GM19452 (cell line): Measurements from ENCODE around the gene APBA2.
"Not testable (repeated sequence)": the region's sequence is repeated elsewhere in the genome, so short reads cannot be mapped to it uniquely, and the experiment has no call there.

Source experiments
- ATAC-seq: cut with Tn5 transposase; IDR thresholded peaks from one replicate; pipeline ENCODE4 v1.9.1; 2021; ENCODE audit not compliant: unreplicated experiment

The APBA2 gene

DNA sequence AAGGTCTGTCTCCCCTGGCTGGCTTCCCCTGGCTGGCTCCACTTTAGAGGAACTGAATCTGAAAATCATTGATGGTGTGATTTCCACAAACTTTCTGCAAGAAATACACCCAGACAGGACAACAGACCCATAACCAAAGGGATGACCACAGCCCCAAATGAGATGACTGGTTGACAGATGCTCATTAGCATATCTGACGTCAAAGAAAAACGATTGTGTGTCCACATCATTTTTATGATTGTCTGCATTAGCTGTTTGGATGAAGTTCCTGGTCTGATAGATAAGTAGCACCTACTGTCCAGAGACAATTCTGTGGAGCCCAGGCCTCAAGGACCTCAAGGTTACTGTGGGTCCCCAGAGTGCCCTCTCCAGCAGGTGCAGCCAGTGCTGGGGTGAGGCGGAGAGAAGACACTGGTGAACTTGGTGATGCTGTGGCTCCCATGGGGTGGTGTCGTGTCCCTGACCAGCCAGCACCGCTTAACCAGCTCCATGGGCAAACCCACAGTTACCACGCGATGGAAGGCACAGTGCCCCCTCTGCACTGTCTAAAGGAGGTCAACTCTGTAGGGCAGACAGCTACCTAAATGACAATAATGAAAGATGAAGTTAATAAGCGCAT, 256.5 kb downstream of the APBA2 start:
- no peak for ATAC-seq

DNA sequence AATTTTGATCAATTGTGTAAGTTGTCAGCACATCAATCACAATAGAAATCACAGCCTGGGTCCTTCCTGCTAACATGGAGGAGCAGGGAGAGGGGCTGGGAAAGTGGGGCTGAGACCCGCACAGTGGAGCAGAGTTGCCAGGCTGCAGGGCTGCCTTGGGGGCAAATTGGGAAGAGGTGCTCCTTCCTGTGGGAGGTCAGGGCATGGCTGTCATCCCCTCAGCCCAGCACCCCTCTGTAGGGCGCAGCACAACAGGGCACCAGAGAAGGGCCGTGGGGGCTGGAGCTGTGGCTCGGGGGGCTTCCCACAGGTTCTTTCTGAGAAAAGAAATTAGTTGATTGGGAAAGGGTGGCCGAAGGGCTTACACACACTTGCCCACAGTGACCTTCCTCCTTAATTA, 257.5 kb downstream of the APBA2 start:
- no peak for ATAC-seq

DNA sequence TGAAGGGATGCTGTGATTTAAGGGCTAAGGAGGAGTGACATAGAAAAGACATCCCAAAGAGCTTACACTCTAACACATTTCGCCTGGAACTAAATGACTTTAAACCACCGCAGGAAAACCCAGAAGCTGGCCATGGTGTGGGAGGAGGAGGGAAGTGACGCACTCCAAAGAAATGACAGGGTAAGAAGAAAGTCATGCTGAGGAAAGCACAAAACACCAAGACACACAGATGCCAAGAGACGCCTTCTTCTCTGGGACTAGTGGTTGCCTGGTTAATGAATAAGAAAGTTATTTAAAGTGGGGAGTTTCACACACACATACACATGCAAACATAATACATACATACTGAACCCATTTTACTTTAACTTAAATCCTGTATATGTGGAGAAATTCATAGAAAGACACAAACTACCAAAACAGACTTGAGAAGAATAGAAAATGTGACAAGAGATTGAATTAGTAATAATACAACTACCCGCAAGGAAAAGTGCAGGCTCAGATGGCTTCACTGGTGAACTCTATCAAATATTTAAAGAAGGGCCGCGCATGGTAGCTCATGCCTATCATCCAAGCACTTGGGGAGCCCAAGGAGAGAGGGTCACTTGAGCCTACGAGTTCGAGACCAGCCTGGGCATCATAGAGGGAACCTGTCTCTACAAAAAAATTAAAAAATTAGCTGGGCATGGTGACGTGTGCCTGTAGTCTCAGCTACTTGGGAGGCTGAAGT, 258.3 kb downstream of the APBA2 start:
- peak; percentile 52 for ATAC-seq

DNA sequence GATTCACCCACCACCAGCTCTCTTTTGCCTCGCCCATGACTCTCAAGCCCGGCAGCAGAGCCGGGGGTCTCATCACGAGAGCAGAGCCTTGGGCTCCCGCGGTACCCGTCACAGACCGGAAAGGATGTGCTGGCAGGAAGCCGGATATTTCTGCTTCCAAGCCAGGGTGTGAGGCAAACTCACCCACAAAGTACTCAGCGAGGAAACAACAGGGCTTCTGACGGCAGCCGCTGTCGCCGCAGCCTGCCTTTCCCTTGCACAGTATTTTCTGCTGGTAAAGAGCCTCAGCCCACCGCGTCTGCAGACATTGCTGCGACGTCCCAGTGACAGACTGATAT, 263.9 kb downstream of the APBA2 start:
- no peak for ATAC-seq

DNA sequence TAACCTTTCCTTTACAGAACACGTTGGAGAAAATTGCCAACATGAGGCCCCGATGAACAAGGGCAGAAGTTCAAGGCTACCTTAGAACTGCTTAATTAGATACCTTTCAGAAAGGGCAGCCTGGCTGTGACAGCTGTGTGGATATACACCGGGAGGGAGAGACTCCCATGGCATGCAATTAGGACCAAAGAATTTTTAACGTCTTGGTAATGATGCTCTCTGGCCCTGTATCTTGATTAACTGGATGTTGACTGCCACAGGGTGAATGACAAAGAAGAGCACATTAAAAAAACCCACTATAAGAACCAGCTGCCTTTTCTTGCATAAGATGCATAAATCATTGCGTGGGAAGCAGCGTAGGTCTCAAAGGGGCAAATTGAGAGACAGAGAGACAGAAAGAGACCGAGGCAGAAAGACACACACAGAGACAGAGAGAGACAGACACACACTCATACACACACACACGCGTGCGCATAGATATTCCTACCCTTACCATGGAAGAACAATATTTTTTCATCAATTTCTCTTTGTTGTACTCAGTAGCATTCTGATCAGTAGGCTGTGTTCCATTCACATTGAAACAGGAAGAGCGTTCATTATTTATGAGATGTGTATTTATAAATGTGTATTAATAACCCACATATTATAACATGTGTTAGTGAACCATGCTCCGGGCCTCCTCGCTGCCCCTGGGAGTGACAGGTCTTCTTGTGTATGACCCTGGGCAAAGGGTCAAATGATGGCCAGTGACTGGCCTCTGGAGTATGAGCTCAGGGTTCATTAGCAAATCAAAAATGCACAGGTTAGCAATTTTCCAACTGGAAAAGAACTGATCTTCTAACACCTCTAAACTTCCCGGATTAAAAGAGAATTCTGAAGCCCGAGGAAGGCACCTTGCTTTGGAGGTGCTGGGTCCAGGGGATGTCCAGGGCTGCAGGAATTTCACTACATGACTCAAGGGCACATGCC, 265.0 kb downstream of the APBA2 start:
- no peak for ATAC-seq

DNA sequence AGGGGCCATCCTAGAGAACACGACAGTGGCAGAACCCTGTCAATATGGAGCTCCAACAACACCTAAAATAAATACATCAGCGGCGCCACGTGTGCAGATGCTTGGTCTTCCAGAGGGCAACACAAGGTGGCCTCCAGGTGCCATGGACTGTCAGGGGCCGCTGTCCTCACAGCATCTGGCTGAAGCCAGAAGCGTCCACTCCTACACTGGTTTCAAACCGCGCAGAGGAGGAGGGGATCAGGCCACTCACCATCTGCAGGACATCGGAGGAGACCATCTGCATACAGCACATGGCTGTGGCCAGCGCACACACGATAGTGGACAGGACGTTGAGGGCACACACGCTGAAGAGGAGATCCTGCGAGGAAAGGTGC, 265.7 kb downstream of the APBA2 start:
- no peak for ATAC-seq

DNA sequence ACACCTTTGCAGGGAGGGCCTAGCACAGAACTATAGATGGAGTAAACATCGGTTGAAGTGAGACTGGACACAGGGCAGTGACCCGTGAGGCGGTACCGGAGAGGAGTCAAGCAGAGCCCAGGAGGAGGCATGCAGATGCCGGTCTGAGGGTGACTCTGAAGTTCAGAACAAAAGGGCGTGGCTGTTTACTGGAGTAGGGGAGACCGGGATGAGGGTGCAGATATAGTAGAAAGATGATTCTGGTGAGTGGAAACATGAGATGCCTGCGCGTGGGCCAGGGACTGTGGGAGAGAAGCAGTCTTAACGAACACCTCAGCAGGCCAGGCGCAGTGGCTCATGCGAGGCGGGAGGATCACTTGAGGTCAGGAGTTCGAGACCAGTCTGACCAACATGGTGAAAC, 270.7 kb downstream of the APBA2 start:
- ATAC-seq, result no peak

DNA sequence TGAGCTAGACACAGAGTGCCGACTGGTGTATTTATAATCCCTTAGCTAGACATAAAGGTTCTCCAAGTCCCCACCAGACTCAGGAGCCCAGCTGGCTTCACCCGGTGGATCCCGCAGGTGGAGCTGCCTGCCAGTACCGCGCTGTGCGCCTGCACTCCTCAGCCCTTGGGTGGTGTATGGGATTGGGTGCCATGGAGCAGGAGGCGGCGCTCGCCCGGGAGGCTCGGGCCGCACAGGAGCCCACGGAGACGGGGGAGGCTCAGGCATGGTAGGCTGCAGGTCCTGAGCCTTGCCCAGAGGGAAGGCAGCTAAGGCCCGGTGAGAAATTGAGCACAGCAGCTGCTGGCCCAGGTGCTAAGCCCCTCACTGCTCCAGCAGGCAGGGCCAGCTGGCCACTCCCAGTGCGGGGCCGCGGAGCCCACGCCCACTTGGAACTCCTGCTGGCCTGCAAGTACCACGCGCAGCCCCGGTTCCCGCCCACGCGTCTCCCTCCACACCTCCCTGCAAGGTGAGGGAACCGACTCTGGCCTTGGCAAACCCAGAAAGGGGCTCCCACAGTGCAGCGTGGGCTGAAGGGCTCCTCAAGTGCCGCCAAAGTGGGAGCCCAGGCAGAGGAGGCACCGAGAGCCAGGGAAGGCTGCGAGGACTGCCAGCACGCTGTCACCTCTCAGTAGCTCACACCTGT, 274.1 kb downstream of the APBA2 start:
- no peak for ATAC-seq

DNA sequence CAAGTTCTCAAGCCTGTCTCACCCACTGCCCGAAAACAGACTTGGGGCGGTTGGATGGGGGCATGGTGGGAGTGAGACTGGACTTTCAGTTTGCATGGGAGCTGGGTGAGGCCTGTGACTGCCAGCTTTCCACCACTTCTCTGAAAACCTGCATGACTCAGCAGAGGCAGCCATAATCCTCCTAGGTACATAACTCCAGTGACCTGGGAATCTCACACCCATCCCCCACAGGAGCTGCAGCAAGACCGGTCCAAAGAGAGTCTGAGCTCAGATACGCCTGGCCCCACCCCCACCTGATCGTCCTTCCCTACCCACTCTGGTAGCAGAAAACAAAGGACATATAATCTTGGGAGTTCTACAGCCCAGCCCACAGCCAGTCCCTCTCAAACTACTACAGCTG, 276.6 kb downstream of the APBA2 start:
- no peak for ATAC-seq

DNA sequence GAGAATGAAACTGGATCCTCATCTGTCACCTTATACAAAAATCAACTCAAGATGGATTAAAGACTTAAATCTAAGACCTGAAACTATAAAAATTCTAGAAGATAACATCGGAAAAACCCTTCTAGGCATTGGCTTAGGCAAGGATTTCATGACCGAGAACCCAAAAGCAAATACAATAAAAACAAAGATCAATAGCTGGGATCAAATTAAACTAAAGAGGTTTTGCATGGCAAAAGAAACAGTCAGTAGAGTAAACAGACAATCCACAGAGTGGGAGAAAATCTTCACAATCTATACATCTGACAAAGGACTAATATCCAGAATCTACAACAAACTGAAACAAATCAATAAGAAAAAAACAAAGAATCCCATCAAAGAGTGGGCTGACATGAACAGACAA, 281.3 kb downstream of the APBA2 start:
- ATAC-seq, result not testable (repeated sequence)
